HG03039 (cell line): ENCODE measurements around the gene UNC79.
"Not testable (repeated sequence)": the region's sequence is repeated elsewhere in the genome, so short reads cannot be mapped to it uniquely, and the experiment has no call there.

Experiments
- ATAC-seq: cut with Tn5 transposase; IDR thresholded peaks from one replicate; pipeline ENCODE4 v1.9.1; 2021; ENCODE audit warnings: mild to moderate bottlenecking, moderate library complexity; ENCODE audit not compliant: unreplicated experiment

UNC79 gene

DNA sequence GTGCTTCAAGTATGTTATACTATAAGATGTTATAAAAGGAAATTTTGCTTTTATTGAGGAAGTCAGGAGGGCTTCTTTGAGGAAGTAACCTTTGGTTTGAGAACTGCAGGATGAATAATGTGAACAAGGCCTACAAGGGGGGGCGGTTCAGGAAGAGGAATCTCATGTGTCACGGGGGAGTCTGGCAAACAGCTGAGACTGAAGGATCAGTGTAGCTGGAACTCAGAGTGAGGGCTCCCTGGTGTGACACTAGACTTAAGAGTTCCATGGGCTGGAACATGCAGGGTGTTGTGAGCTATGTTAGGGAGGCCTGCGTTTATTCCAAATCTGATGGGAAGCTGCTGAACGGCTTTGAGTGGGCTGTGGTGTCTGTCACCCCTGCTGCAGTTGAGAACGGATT lies 62.3 kb downstream of the UNC79 start:
- no peak for ATAC-seq

DNA sequence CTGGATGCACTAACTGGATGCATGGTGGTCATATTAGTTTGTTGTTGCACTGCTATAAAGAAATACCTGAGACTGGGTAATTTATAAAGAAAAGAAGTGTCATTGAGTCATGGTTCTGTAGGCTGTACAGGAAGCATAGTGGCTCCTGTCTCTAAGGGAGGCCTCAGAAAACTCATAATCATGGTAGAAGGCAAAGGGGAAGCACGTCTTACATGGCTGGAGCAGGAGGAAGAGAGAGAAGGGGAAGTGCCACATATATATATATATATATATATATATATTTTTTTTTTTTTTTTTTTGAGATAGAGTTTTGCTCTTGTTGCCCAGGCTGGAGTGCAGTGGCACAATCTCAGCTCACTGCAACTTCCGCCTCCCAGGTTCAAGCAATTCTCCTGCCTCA lies 62.9 kb downstream of the UNC79 start:
- not testable (repeated sequence) for ATAC-seq

DNA sequence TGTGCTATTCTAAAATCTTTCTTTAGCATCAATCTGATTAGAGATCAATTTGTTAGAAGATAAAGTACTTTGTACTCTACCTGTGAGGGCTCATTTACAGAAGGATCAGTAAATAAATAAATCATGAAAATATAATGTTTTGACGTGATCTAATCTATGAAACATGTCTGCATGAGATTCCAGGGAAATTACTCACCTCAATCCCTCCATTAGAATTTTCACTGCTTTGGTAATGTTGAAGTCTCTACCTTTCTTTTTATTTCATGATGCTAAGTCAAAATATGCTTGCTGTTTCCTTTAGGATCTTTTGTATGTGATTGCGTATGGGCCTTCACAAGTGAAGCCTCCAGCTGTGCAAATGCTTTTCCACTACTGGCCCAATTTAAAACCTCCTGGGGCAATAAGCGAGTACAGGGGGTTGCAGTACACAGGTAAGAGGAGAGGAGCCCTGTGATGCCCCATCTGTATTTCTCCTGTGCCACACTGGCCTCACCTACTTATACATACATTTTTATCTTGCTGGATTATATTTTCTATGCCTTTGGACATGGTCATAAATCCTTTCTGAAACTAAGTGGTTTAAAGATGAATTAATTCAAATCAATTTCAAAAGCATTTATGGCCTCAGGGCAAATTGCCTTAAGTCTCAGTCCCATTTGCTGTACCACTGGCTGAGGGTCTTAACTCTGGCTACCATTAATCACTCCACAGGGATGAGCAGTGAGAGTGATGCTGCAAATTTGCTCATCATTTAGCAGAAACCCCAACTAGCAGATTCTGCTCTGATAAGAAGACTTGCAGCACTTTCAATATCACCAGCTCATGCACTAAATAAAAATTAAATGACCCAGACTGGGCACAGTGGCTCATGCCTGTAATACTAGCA lies 66.4 kb downstream of the UNC79 start:
- no peak for ATAC-seq

DNA sequence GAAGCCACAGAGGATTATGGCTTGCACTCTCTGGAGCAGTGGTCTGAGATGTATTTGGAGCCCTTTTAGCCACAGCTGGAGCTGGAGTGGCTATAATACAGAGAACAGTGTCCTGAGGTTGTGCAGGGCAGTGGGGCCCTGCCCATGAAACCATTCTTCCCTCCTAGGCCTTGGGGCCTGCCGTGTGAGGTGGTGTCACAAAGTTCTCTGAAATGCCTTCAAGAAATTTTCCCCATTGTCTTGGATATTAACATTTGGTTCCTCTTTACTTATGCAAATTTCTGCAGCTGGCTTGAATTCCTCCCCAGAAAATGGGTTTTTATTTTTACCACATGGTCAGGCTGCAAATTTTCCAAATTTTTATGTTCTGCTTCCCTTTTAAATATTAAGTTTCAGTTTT lies 79.3 kb downstream of the UNC79 start:
- ATAC-seq: no peak

DNA sequence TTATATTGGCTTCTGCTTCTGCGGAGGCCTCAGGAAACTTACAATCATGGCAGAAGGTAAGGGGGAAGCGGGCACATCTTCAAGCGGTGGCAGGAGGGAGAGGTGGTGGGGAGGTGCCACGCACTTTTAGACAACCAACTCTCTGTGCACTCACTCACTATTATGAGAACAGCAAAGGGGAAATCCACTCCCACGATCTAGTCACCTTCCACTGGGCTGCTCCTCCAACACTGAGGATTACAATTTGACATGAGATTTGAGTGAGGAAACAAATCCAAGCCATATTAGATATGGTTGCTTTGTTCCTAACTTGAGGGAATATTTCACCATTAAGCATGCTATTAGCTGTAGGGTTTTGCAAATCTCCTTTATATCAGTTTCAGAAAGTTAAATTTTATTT lies 80.3 kb downstream of the UNC79 start:
- ATAC-seq: no peak

DNA sequence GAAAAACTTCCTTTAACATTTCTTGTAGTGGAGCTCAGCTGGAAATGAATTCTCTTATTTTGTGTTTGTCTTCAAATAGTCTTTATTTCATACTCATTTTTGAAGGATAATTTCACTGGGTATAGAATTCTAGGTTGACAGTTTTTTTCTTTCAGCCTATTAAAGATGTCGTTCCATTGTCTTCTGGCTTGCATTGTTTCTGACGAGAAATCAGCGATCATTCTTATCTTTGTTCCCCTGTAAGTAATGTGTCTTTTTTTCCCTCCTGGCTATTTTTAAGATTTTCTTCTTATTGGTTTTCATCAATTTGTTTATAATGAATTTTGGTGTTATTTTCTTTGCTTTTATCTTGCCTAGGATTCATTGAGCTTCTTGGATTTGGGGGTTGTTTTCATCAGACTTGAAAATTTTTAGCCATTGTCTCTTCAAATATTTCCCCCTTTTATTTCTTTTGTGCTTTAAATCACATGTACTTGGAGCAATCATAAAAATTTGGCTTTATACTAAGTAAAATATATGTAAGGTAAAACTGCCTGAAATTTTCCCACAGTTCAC lies 89.4 kb downstream of the UNC79 start:
- no peak for ATAC-seq

DNA sequence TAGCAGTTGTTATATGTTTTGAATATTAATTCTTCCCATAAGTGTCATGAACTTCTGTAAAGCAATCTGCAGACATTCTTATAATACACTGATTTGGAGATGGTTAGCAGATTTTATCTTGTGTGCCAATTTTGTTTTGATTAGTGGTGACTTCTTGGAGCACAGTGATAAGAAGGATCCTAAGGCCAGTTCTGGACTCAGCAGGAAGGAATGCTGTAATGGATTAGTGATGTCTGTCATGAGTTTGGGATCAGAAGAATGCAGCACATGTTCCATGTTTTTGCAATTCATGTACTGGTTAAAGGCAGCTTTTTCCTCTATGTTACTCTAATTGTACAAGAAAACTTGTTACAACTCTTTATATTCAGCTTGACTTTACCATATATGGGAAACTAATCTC lies 91.5 kb downstream of the UNC79 start:
- no peak for ATAC-seq

DNA sequence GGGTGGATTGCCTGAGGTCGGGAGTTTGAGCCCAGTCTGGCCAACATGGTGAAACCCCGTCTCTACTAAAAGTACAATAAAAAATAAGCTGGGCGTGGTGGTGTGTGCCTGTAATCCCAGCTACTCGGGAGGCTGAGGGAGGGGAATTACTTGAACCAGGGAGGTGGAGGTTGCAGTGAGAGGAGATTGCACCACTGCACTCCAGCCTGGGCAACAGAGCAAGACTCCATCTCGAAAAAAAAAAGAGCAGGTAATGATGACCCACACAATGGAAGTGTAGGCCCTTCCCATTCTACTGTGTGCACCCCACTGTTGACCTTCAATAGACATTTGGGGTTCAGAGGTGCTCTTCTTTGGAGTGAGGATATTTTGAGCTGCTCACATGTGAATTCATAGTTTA lies 94.5 kb downstream of the UNC79 start:
- ATAC-seq: not testable (repeated sequence)

DNA sequence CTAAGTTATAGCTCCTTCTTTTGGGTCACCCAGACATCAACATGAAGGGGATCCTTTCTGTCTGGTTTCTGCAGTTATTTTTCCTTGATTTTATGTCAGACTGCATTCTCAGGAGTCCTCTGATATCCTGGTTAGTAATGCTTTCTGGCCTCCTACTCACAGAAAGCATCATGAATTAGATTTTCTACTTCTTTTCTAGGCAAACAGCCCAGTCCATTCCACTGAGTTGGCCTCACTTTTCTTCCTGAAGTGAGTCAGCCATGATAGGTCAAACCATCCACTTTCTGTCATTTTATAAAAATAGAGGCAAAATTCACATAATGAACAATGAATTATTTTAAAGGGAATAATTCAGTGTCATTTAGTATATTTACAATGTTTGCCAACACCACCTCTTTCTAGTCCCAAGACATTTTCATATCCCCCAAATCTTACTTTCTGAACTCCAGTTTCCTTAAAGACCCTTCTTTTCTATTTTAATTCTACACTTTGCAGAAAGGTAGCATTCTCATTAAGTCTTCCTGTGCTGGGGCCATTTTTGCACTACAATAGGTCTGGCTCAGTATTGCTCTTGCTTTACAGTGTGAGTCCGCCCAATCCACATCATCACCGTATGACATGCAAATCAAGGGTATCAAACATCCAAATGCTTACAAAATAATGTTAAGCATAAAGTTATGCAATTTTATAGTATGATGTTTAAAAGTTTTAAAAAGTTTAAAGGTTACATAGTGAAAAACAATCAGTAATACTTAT lies 95.1 kb downstream of the UNC79 start:
- no peak for ATAC-seq

DNA sequence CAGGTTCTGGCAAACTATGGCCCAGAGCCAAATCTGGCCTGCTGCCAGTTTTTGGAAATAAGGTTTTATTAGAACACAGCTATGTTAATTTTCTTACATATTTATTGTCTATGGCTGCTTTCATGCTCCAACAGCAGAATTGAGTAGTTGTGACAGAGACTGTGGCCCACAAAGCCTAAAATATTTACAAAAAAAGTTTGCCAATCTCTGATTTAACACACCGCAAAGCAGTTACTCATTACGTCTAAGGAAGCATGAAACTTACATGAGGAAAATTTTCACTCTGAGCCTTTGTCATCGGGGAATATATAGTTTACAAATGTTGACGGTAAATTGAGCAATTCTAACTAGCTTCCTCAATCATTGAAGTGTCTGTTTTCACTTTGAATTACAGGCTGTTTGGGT lies 96.5 kb downstream of the UNC79 start:
- ATAC-seq: no peak

DNA sequence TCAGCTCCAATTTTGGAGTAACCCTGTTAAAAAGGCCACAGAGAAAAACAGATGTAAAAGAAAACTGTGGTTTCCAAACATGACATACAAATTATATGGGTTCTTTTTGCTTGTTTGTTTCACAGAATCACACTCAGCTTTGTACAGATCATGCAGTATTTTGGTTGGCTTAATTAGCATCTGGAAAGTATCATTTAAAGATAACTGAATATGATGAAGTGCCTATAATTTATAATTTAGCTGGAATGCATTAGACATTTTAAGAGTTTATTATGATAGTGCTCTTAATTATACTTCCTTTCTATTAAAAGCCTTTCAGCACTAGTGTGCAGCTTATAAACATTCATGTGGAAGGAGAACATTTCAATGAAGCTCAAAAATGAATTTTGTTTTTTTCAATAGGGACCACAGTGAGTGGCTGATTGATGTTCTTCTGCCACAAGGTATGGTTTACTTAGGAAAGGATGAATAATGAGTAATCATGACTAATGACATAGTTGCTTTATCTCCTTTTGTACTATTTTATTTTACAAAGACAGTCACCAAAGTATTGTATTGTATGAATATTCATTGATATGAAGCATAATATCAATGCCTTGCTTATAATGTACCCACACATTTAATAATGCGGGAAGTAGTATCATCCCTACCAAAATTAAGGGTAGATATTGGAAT lies 98.3 kb downstream of the UNC79 start:
- no peak for ATAC-seq

DNA sequence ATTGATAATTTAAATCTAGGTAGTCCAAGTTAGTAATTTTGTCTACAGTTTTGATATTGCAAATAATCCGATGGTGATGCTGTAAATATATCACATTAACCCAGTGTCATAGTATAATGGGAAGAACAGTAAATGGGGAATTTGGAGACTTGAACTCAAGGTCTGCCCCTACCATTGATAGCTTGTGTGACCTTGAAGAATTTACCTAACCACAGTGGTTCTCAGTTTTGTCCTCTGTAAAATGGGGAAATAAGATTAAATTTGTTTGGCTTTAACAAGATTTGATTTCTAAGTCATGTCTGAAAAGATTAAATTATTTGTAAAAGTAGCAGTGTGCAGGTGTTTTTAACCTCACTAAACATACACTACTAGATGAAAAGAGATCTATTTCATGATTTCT lies 100.9 kb downstream of the UNC79 start:
- ATAC-seq: no peak

DNA sequence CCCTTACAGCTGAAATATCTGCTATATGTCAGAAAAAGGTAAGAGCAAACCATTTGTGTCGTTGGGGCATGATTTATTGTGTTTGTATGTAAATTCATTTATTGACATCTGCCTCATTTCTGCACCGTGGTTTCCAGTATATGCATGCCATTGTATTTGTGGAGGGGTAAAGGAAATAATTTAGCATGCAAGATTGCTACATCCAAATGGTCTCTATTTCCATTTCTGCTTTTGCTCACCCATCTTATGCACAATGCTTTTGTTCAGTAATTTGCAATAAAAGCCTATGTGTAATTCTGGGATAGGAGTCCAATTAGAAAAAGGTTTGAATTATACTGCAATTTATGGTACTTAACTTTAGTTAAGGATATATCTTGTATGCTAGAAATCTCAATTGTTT lies 101.8 kb downstream of the UNC79 start:
- ATAC-seq: no peak

DNA sequence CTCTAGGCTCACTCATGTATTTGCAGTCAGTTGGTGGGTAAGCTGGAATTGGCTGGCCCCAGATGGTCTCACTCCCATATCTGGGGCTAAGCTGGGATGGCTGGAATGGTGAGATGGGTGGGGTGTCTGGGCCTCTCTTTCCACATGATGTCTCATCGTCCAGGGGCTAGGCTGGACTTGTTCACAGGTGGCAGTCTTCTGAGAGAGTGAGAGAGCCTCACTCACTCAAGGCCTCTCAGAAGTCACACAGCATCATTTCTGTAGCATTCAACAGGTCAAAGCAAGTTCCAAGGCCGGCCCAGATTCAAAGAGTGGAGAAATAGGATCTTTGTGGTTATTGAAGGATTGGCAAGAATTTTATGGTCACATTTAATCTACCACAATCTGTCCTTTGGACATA lies 102.7 kb downstream of the UNC79 start:
- ATAC-seq: no peak

DNA sequence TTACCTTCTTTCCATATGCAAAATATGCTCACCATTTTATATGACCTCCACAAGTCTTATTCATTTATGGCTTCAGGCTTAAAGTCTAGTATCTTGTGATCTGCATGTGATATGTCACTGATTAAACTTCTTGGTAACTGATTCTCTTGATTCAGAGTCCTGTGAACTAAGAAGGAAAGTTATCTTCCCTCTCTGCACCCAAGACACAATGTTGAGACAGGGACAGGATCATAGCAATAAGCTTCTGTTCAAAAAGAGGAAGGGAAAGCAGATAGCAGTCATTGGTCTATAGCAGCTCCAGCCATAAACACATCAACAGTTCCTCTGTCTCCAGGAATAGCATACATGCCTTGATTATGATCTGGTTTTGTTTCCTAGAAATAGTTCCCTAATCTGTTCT lies 103.1 kb downstream of the UNC79 start:
- no peak for ATAC-seq

DNA sequence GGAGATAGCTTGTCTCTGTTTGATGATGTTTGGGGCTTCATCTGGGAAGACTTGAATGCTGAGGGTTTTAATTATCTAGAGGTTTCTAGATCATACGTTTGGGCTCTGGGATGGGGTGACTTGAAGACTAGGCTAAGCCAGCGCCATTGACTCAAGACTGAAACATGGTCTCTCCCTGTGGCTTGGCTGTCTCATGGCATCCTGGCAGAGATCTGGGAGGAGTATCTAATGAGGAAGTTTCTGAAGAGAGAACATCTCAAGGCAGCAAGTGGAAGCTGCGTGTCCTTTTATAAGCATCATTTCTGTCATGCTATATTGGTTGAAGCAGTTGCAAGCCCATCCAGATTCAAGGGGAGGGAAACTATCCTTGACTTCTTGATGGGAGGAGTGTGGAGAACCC lies 104.8 kb downstream of the UNC79 start:
- no peak for ATAC-seq

DNA sequence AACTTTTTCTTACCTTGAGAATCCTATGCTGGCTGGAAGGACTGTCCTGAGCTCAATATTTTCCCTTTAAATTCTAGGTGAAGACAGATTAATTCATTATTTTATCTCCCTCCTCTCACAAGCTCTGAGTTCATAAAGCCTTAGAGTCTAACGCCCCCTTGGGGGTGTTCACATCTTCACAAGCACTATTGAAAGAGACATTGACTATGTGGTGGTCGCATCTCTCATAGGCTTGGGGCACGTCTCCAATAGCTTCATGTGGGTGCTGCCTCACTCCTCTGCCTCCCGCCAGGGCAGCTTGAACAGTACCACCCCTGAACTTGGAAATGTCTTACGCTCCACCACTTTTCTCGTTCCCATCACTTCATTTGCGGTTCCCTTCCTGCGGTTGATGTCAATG lies 106.2 kb downstream of the UNC79 start:
- ATAC-seq: no peak

DNA sequence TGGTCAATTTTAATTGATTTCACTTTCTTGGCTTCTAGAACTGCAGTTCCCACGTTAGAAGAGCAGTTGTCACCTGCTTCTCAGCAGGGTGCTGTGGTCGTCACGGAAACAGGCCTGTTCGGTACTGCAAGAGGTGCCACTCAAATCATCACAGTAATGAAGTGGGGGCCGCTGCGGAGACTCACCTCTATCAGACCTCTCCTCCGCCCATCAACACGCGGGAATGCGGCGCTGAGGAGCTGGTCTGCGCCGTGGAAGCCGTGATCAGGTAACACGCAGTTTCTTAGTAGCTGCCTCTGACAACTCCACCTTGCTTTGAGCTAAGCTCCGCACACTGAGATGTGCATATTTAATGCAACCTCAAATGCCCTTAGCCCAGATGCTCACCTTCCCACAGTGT lies 107.2 kb downstream of the UNC79 start:
- ATAC-seq: no peak

DNA sequence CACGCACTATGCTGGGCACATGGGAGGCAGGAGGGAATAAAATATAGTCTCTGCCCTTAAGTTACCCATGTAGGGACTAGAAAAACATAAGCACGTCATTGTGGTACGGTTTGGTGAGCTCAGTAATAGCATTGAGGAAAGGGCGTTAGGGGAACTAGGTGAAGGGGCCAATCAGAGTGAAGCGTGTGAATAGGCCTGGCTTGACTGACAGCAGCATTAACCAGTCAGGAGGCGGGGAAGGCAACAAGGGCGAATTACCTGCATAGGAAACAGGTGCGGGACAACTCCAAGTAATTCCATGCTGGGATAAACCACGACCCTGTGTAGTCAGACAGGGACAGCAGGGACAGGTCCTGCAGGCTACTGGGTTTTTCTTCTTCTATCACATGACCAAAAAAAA lies 107.7 kb downstream of the UNC79 start:
- ATAC-seq: no peak

DNA sequence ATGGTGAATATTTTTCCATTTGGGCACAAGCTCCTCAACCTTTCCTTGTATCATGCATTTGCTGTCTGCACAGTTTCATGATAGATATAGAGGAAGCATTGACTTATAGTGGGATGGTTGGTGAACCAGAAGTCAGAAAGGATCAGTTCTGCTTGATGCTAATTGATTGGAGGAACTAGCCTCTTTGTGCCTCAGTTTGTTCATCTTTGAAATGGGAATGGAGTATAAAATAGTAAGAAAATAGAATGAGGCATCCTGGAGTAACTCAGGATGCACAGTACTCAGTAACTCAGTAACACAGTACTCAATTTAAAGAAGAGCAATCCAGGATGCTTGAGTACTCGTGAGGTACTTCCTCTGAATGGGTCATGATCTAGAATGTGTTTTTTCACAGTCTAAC lies 109.5 kb downstream of the UNC79 start:
- no peak for ATAC-seq

DNA sequence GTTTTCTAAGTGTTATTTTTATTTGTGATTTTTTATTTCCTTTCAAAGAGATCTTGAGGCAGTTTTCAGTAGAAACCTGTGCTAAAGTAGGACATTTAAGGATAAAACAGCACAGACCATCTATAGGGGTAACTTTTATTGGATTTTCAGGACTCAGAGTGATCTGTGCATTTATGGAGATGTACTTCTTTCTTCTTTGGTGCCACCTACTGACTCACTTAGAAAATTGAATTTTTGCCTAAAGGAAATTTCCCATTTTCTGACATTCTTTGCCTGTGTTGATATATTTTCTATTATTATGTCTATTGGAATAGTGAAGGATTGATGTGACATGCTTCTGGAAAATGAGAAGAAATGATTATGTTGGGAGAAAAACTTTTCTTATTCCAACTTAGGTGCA lies 113.0 kb downstream of the UNC79 start:
- no peak for ATAC-seq

DNA sequence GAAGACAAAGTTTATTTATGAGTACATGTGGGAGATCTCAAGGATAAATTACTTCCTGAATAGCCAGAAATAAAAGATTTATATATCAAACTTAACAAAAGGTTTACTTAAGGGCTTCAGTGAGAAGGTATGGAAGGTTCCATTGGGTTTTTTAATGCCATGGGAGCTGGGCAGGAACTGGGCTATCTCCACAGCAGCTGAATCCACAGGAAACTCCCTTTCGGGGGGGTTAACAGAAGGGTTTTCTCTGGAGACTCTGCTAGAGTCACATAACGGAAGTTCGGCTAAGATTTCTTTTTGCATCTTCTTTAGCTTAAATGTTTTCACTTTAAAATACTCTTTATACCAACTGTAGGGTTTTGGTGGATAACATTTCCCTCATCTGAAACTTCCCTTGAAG lies 113.5 kb downstream of the UNC79 start:
- ATAC-seq: no peak
